ENCODE results near the gene MLIP.

GRCh38 chr6:54100411-54101006 lies 10.7 kb upstream of the MLIP start:
- TF ChIP-seq CTCF (IDR thresholded peaks at IDR 0.05 in 2 of 3, conservative IDR thresholded peaks at IDR 0.05 in 1 of 3; ENCODE audit: borderline replicate concordance in 1 of 3, insufficient read depth in 1 of 3, low read depth in 2 of 3, low read length in 2 of 3) = no peak
- TF ChIP-seq RAD21 (IDR thresholded peaks at IDR 0.05; ENCODE audit: low read depth) = no peak
- TF ChIP-seq CEBPB (IDR thresholded peaks at IDR 0.05; ENCODE audit: low read depth) = no peak
- no peak for TF ChIP-seq MAX (IDR thresholded peaks at IDR 0.05)
- TF ChIP-seq ZNF274 (IDR thresholded peaks at IDR 0.05; ENCODE audit: low read depth, low read length) = no peak
- no peak for TF ChIP-seq YY1 (IDR thresholded peaks at IDR 0.05; ENCODE audit: extremely low read depth, insufficient replicate concordance, low read depth, low read length)
- no peak for TF ChIP-seq POLR2A (IDR thresholded peaks at IDR 0.05; ENCODE audit: borderline replicate concordance, extremely low read depth, insufficient read depth, insufficient read length)
- no peak for TF ChIP-seq SIN3A (IDR thresholded peaks at IDR 0.05; ENCODE audit: low read depth)
- TF ChIP-seq POLR2AphosphoS5 (IDR thresholded peaks at IDR 0.05; ENCODE audit: low read depth, low read length) = no peak
- TF ChIP-seq SP1 (IDR thresholded peaks at IDR 0.05; ENCODE audit: low read depth) = no peak
- TF ChIP-seq FOSL1 (IDR thresholded peaks at IDR 0.05; ENCODE audit: low read depth) = no peak
- TF ChIP-seq EZH2 (IDR thresholded peaks at IDR 0.05) = no peak
- TF ChIP-seq EZH2phosphoT487 (IDR thresholded peaks at IDR 0.05; ENCODE audit: borderline replicate concordance) = no peak

Measured in HCT116 (cell line).